CD14-positive monocyte (primary cell): Measurements from ENCODE around the gene CARD8. TPM values are rescaled to one million over a fixed set of nuclear protein-coding genes. Genes with fewer than 3 reads are reported as not detected.

Experiments used
- DNase-seq, 3 donors: peaks; one replicate each; pipeline ENCODE4 v3.0.0-alpha.2; 2011 to 2022
- H2AFZ ChIP-seq: 2 replicates; pipeline ENCODE4 v1.6.0; 2012; ENCODE audit warnings: mild to moderate bottlenecking, low read depth, low read length, inconsistent platforms; ENCODE audit not compliant: insufficient read depth, poor library complexity, severe bottlenecking
- H3K27ac ChIP-seq, 2 donors: 1 replicate in 1 of 2; 2 replicates in 1 of 2; pipeline ENCODE4 v1.5.1; 2012 to 2013; ENCODE audit warnings: low read length in 2 of 2, control low read depth in 1 of 2, inconsistent platforms in 1 of 2, low read depth in 1 of 2, mild to moderate bottlenecking in 1 of 2
- H3K27me3 ChIP-seq, 2 donors: one replicate each; pipeline versions ENCODE4 v1.6.0 to v1.6.1; 2011 to 2013; ENCODE audit warnings: low read length in 2 of 2; ENCODE audit not compliant: control insufficient read depth in 2 of 2, insufficient read depth in 2 of 2
- H3K36me3 ChIP-seq, 2 donors: replicated peaks in 1 of 2; 1 replicate in 1 of 2; 2 replicates in 1 of 2; pipeline versions ENCODE4 v1.5.1 to v1.6.1; 2012 to 2013; ENCODE audit warnings: low read length in 2 of 2, control low read depth in 1 of 2, inconsistent platforms in 1 of 2, mild to moderate bottlenecking in 1 of 2; ENCODE audit not compliant: insufficient read depth in 2 of 2, control insufficient read depth in 1 of 2
- H3K4me1 ChIP-seq, 2 donors: 1 replicate in 1 of 2; 2 replicates in 1 of 2; pipeline versions ENCODE4 v1.5.1 to v1.6.1; 2012 to 2013; ENCODE audit warnings: low read length in 2 of 2, control low read depth in 1 of 2, inconsistent platforms in 1 of 2, mild to moderate bottlenecking in 1 of 2, moderate library complexity in 1 of 2; ENCODE audit not compliant: insufficient read depth in 2 of 2, control insufficient read depth in 1 of 2
- H3K4me2 ChIP-seq: replicated peaks from 2 replicates; pipeline ENCODE3; 2012; ENCODE audit warnings: low read length, moderate library complexity, mild to moderate bottlenecking; ENCODE audit not compliant: poor library complexity, severe bottlenecking; ENCODE audit errors: extremely low read depth
- H3K4me3 ChIP-seq, 3 experiments: fragments of 200-600 bp in 1 of 3; sonication (generic) in 1 of 3; replicated peaks in 1 of 3; 1 replicate in 2 of 3; 2 replicates in 1 of 3; pipeline ENCODE4 v1.5.1; 2011 to 2013; ENCODE audit warnings: low read length in 3 of 3, mild to moderate bottlenecking in 3 of 3, control low read depth in 2 of 3, low read depth in 2 of 3, inconsistent platforms in 1 of 3, moderate library complexity in 1 of 3
- H3K79me2 ChIP-seq: 2 replicates; pipeline ENCODE4 v1.6.0; 2012; ENCODE audit warnings: mild to moderate bottlenecking, control low read depth, inconsistent platforms, low read length, moderate library complexity; ENCODE audit not compliant: insufficient read depth
- H3K9ac ChIP-seq: 2 replicates; pipeline ENCODE4 v1.6.0; 2017; ENCODE audit warnings: low read length, mild to moderate bottlenecking; ENCODE audit not compliant: insufficient read depth, poor library complexity, severe bottlenecking
- H3K9me3 ChIP-seq, 2 donors: replicated peaks in 1 of 2; 1 replicate in 1 of 2; 2 replicates in 1 of 2; pipeline versions ENCODE4 v1.5.1 to v1.6.1; 2012 to 2013; ENCODE audit warnings: low read length in 2 of 2, control low read depth in 1 of 2; ENCODE audit not compliant: control insufficient read depth in 1 of 2, insufficient read depth in 1 of 2
- H4K20me1 ChIP-seq: 2 replicates; pipeline ENCODE4 v1.6.0; 2012; ENCODE audit warnings: mild to moderate bottlenecking, low read length, control low read depth, moderate library complexity; ENCODE audit not compliant: insufficient read depth
- H3K27ac Mint-ChIP-seq, 7 donors: one replicate each; pipeline ENCODE4 v1.8.0; 2020; ENCODE audit warnings: mild to moderate bottlenecking in 7 of 7, mixed read lengths in 7 of 7, moderate library complexity in 6 of 7, inconsistent platforms in 2 of 7
- H3K27me3 Mint-ChIP-seq, 3 donors: one replicate each; pipeline ENCODE4 v1.8.0; 2021 to 2022; ENCODE audit warnings: low read depth in 3 of 3, mild to moderate bottlenecking in 3 of 3, mixed read lengths in 3 of 3, moderate library complexity in 3 of 3, inconsistent platforms in 1 of 3
- H3K36me3 Mint-ChIP-seq, 2 donors: one replicate each; pipeline ENCODE4 v1.8.0; 2020; ENCODE audit warnings: mixed read lengths in 2 of 2, inconsistent platforms in 1 of 2, mild to moderate bottlenecking in 1 of 2
- H3K4me1 Mint-ChIP-seq: one replicate; pipeline ENCODE4 v1.8.0; 2020; ENCODE audit warnings: mild to moderate bottlenecking, mixed read lengths
- H3K4me3 Mint-ChIP-seq, 2 donors: one replicate each; pipeline ENCODE4 v1.8.0; 2020; ENCODE audit warnings: mild to moderate bottlenecking in 2 of 2, mixed read lengths in 2 of 2, moderate library complexity in 1 of 2
- H3K9me3 Mint-ChIP-seq, 7 donors: one replicate each; pipeline ENCODE4 v1.8.0; 2020 to 2022; ENCODE audit warnings: mixed read lengths in 7 of 7, mild to moderate bottlenecking in 6 of 7, moderate library complexity in 6 of 7, inconsistent platforms in 2 of 7
- CTCF ChIP-seq: fragments of 200-600 bp; IDR thresholded peaks from one replicate; pipeline ENCODE4 v1.8.0; 2022; ENCODE audit warnings: antibody characterized with exemption, mild to moderate bottlenecking
- WGBS: methylation state at CpG from one replicate; pipeline ENCODE4 v1.1.5; 2013; ENCODE audit warnings: missing lambda C conversion rate; ENCODE audit not compliant: insufficient coverage; 5-methylcytosine and 5-hydroxymethylcytosine counted together
- intact Hi-C, 2 donors: fragments of 100-400 bp; cut with micrococcal nuclease; formaldehyde crosslinking; loops; one replicate each; pipeline versions ENCODE4 v1.15.0 to v1.15.1; 2023
- polyA plus RNA-seq, 3 donors: library from polyadenylated mRNA; depleted of rRNA in 1 of 3; unstranded in 2 of 3; stranded (reverse) in 1 of 3; fragments of 300-500 nt in 2 of 3; fragments of >200 nt in 1 of 3; fragmentation: Illumina TruSeq in 2 of 3; gene quantifications; 1 replicate in 2 of 3; 2 replicates in 1 of 3; pipeline ENCODE4 v1.2.3, GENCODE V29; 2012 to 2021

CARD8 gene
- polyA plus RNA-seq, 3 donors, result 76.4 to 122 (median 90.9) TPM

GRCh38 chr19:48274938-48275337 is 19.2 kb upstream of the CARD8 start:
- H3K4me3 ChIP-seq, result no peak overlapping the region
- no peak overlapping the region for H3K4me2 ChIP-seq
- H3K4me1 Mint-ChIP-seq, result peaks cover 19% of the 10 kb centered on the region
- no peaks in the 10 kb centered on the region for H3K36me3 ChIP-seq
- peaks cover 4 to 8% (median 6%) of the 10 kb centered on the region in 3 donors for H3K27me3 Mint-ChIP-seq
- no peaks in the 10 kb centered on the region for H3K27me3 ChIP-seq
- no peaks in the 10 kb centered on the region for H3K79me2 ChIP-seq
- H3K9me3 Mint-ChIP-seq, result peaks cover 0 to 3% (median 0%) of the 10 kb centered on the region in 7 donors
- H3K27ac Mint-ChIP-seq, result peak overlapping the region in 1 of 7 donors; percentile 36
- no peaks in the 10 kb centered on the region for H3K9me3 ChIP-seq
- H3K9ac ChIP-seq, result no peak overlapping the region
- no peak for TF ChIP-seq CTCF
- H4K20me1 ChIP-seq, result no peaks in the 10 kb centered on the region
- DNase-seq, result no peak
- WGBS, result 100% methylated on average over 3 of the region's 6 CpGs
- no peak overlapping the region for H3K27ac ChIP-seq
- no peak overlapping the region for H3K4me3 Mint-ChIP-seq
- H2AFZ ChIP-seq, result no peak overlapping the region
- H3K36me3 Mint-ChIP-seq, result no peaks in the 10 kb centered on the region
- peaks cover 14 to 17% of the 10 kb centered on the region in 2 donors for H3K4me1 ChIP-seq
- intact Hi-C loops, result no loop called here

- no peak for TF ChIP-seq CTCF
- intact Hi-C loops, result no loop called here
These were observed 18.5 kb upstream of the CARD8 start for GRCh38 chr19:48274173-48274572.

More at GRCh38 chr19:48274173-48274572, 18.5 kb upstream of the CARD8 start:
- H2AFZ ChIP-seq, result no peak overlapping the region
- H3K4me1 ChIP-seq, result peaks cover 14 to 17% of the 10 kb centered on the region in 2 donors
- H3K36me3 ChIP-seq, result no peaks in the 10 kb centered on the region
- H3K79me2 ChIP-seq, result no peaks in the 10 kb centered on the region
- peaks cover 4 to 10% (median 8%) of the 10 kb centered on the region in 3 donors for H3K27me3 Mint-ChIP-seq
- peaks cover 0 to 5% of the 10 kb centered on the region in 2 donors for H3K9me3 ChIP-seq
- H4K20me1 ChIP-seq, result no peaks in the 10 kb centered on the region
- H3K4me3 Mint-ChIP-seq, result no peak overlapping the region
- no peaks in the 10 kb centered on the region for H3K36me3 Mint-ChIP-seq
- peaks cover 1 to 7% (median 4%) of the 10 kb centered on the region in 7 donors for H3K9me3 Mint-ChIP-seq
- no peak overlapping the region for H3K27ac Mint-ChIP-seq
- H3K9ac ChIP-seq, result no peak overlapping the region
- H3K4me2 ChIP-seq, result no peak overlapping the region
- no CpG with 5 or more reads among the region's 3 CpGs for WGBS
- no peak overlapping the region for H3K27ac ChIP-seq
- no peak for DNase-seq
- no peak overlapping the region for H3K4me3 ChIP-seq
- H3K27me3 ChIP-seq, result no peaks in the 10 kb centered on the region
- H3K4me1 Mint-ChIP-seq, result peaks cover 23% of the 10 kb centered on the region
